Chondrocyte (in vitro differentiated cells): ENCODE measurements around the gene RNF151. TPM values are rescaled to one million over a fixed set of nuclear protein-coding genes. Genes with fewer than 3 reads are reported as not detected.

Experiments
- DNase-seq: peaks from one replicate; pipeline ENCODE4 v3.0.0; 2021; ENCODE audit warnings: mixed read lengths, low spot score
- H3K27ac Mint-ChIP-seq: one replicate; pipeline ENCODE4 v1.8.0; 2021; ENCODE audit warnings: mild to moderate bottlenecking, moderate library complexity, mixed read lengths; ENCODE audit not compliant: unreplicated experiment
- H3K27me3 Mint-ChIP-seq: 2 replicates; pipeline ENCODE4 v1.8.0; 2021; ENCODE audit warnings: low read depth, mixed read lengths
- H3K36me3 Mint-ChIP-seq: 2 replicates; pipeline ENCODE4 v1.8.0; 2021; ENCODE audit warnings: low read depth, mixed read lengths
- H3K4me1 Mint-ChIP-seq: 2 replicates; pipeline ENCODE4 v1.8.0; 2021; ENCODE audit warnings: low read depth, mild to moderate bottlenecking, mixed read lengths
- H3K4me3 Mint-ChIP-seq: one replicate; pipeline ENCODE4 v1.8.0; 2021; ENCODE audit warnings: mild to moderate bottlenecking, moderate library complexity, mixed read lengths; ENCODE audit not compliant: unreplicated experiment
- H3K9me3 Mint-ChIP-seq: 2 replicates; pipeline ENCODE4 v1.8.0; 2021; ENCODE audit warnings: low read depth, mixed read lengths
- CTCF ChIP-seq: fragments of 200-600 bp; sonication (generic); IDR thresholded peaks from 2 replicates; pipeline ENCODE4 v1.5.0; 2021; ENCODE audit warnings: antibody characterized with exemption, mild to moderate bottlenecking, moderate library complexity
- total RNA-seq: library from RNA; stranded (reverse); gene quantifications from 3 replicates; pipeline ENCODE4 v1.2.1, GENCODE V29; 2021

Gene RNF151
- total RNA-seq, 1 donor from 2014 or later, result not detected

GRCh38 chr16:1983544-1984346 is 17.1 kb downstream of the RNF151 start, which contains the start of gene GFER:
TSS of gene GFER (plus strand) at chr16:1984193. CDS start at chr16:1984219, 26 bp downstream.
- peaks cover 3% of the 10 kb centered on the region for H3K36me3 Mint-ChIP-seq

GRCh38 chr16:1984347-1985225 is 17.9 kb downstream of the RNF151 start:
- Mint-ChIP-seq H3K27ac (peak overlapping the region; percentile 46), H3K36me3 (peaks cover 2% of the 10 kb centered on the region), H3K4me1 (peaks cover 15% of the 10 kb centered on the region), H3K9me3 (no peaks in the 10 kb centered on the region), H3K27me3 (peaks cover 11% of the 10 kb centered on the region), H3K4me3 (peak overlapping the region; percentile 80)
- TF ChIP-seq CTCF, result no peak
- no peak for DNase-seq

More at GRCh38 chr16:1983544-1984346, 17.1 kb downstream of the RNF151 start, which contains the start of gene GFER:
- peaks cover 3% of the 10 kb centered on the region for H3K27me3 Mint-ChIP-seq
- peak within 1 kb of the TSS; percentile 70 for H3K27ac Mint-ChIP-seq
- DNase-seq, result no peak
- peak; percentile 75 for TF ChIP-seq CTCF
- H3K9me3 Mint-ChIP-seq, result no peaks in the 10 kb centered on the region
- peaks cover 12% of the 10 kb centered on the region for H3K4me1 Mint-ChIP-seq
- peak within 1 kb of the TSS; percentile 80 for H3K4me3 Mint-ChIP-seq

GRCh38 chr16:1985466-1986150 is 19.0 kb downstream of the RNF151 start:
- Mint-ChIP-seq H3K36me3 (peaks cover 2% of the 10 kb centered on the region), H3K9me3 (no peaks in the 10 kb centered on the region), H3K4me1 (peaks cover 15% of the 10 kb centered on the region), H3K27ac (no peak overlapping the region), H3K4me3 (peak overlapping the region; percentile 80), H3K27me3 (peaks cover 11% of the 10 kb centered on the region)
- no peak for DNase-seq
- no peak for TF ChIP-seq CTCF

GRCh38 chr16:1987198-1987597 is 20.5 kb downstream of the RNF151 start:
- H3K27me3 Mint-ChIP-seq, result peaks cover 14% of the 10 kb centered on the region
- TF ChIP-seq CTCF, result no peak
- H3K4me1 Mint-ChIP-seq, result peaks cover 18% of the 10 kb centered on the region
- H3K27ac Mint-ChIP-seq, result no peak overlapping the region
- DNase-seq, result no peak
- H3K4me3 Mint-ChIP-seq, result no peak overlapping the region
- H3K36me3 Mint-ChIP-seq, result peaks cover 2% of the 10 kb centered on the region
- H3K9me3 Mint-ChIP-seq, result no peaks in the 10 kb centered on the region
